ENCODE measurements around the gene PDHX. TPM values are rescaled to one million over a fixed set of nuclear protein-coding genes. Genes with fewer than 3 reads are reported as not detected.

PDHX gene
- total and polyA plus RNA-seq, 10 of the 15 experiments (the other 5 are each of a cell fraction or from before 2014, with no cell fraction given) = 14.5 to 41.9 (median 28.0) TPM

GRCh38 chr11:34970033-34970432 is 53.6 kb downstream of the PDHX start:
- Histone ChIP-seq H3K4me1 (ENCODE audit: control insufficient read depth, insufficient read depth, low read length) (no peaks in the 10 kb centered on the region), H2AFZ (ENCODE audit: control insufficient read depth, low read depth, low read length) (no peak overlapping the region), H3K9ac (ENCODE audit: control insufficient read depth, insufficient read depth, low read length) (no peak overlapping the region), H4K20me1 (ENCODE audit: control insufficient read depth, insufficient read depth) (no peaks in the 10 kb centered on the region), H3K36me3 (ENCODE audit: control insufficient read depth in 2 of 2, insufficient read depth in 2 of 2, low read length in 1 of 2) (peaks cover 0 to 13% of the 10 kb centered on the region in 2 experiments; a peak in 2 of 4 replicates), H3K4me3 (no peak overlapping the region), H3K27ac (ENCODE audit: control insufficient read depth, insufficient read depth) (no peak overlapping the region), H3K79me2 (ENCODE audit: control insufficient read depth, insufficient read depth, low read length) (no peaks in the 10 kb centered on the region), H3K27me3 (replicated peaks in 1 of 2; ENCODE audit: control insufficient read depth in 2 of 2, insufficient read depth in 2 of 2, low read length in 1 of 2) (no peaks in the 10 kb centered on the region), H3K9me3 (replicated peaks; ENCODE audit: control insufficient read depth, insufficient read depth, low read length) (no peaks in the 10 kb centered on the region; the same call in 2 of the 3 replicates), H3K4me2 (ENCODE audit: control insufficient read depth, insufficient read depth) (no peak overlapping the region)
- ChIA-PET SMC1A (ENCODE audit: uncharacterized antibody, unreplicated experiment) (interaction anchor here (0.7 to 1.6 kb wide), 5 partner anchors 12 to 1192 kb away, joined by 3 read pairs; no protein-coding TSS in a partner anchor), RAD21 (ENCODE audit: unreplicated experiment) (no interaction called here), CTCF (interaction anchor here (0.8 to 1.4 kb wide), 3 partner anchors 15 to 423 kb away, joined by 3 to 4 read pairs (median 3); no protein-coding TSS in a partner anchor), POLR2A (no interaction called here)
- in situ Hi-C loops (cut with MboI) (no loop called here), intact Hi-C loops (cut with micrococcal nuclease; ENCODE audit: unreplicated experiment) (no loop called here)
- FAIRE-seq (no peak), DNase-seq (ENCODE audit: low read depth, low spot score) (no peak), ATAC-seq (no peak)
- no TSS peak for BruUV-seq (replicated peaks)
- TF ChIP-seq, protein P1, sequence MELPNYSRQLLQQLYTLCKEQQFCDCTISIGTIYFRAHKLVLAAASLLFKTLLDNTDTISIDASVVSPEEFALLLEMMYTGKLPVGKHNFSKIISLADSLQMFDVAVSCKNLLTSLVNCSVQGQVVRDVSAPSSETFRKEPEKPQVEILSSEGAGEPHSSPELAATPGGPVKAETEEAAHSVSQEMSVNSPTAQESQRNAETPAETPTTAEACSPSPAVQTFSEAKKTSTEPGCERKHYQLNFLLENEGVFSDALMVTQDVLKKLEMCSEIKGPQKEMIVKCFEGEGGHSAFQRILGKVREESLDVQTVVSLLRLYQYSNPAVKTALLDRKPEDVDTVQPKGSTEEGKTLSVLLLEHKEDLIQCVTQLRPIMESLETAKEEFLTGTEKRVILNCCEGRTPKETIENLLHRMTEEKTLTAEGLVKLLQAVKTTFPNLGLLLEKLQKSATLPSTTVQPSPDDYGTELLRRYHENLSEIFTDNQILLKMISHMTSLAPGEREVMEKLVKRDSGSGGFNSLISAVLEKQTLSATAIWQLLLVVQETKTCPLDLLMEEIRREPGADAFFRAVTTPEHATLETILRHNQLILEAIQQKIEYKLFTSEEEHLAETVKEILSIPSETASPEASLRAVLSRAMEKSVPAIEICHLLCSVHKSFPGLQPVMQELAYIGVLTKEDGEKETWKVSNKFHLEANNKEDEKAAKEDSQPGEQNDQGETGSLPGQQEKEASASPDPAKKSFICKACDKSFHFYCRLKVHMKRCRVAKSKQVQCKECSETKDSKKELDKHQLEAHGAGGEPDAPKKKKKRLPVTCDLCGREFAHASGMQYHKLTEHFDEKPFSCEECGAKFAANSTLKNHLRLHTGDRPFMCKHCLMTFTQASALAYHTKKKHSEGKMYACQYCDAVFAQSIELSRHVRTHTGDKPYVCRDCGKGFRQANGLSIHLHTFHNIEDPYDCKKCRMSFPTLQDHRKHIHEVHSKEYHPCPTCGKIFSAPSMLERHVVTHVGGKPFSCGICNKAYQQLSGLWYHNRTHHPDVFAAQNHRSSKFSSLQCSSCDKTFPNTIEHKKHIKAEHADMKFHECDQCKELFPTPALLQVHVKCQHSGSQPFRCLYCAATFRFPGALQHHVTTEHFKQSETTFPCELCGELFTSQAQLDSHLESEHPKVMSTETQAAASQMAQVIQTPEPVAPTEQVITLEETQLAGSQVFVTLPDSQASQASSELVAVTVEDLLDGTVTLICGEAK (IDR thresholded peaks at IDR 0.05; ENCODE audit: borderline replicate concordance) = no peak
- no peak for TF ChIP-seq CHD1 (IDR thresholded peaks at IDR 0.05; ENCODE audit: low read depth, low read length)
- no peak for TF ChIP-seq SMARCA5 (IDR thresholded peaks at IDR 0.05)
- TF ChIP-seq SIN3A (IDR thresholded peaks at IDR 0.05; ENCODE audit: low read depth, low read length) = no peak
- no peak for TF ChIP-seq IKZF1 (conservative IDR thresholded peaks at IDR 0.05)
- TF ChIP-seq, protein P2, sequence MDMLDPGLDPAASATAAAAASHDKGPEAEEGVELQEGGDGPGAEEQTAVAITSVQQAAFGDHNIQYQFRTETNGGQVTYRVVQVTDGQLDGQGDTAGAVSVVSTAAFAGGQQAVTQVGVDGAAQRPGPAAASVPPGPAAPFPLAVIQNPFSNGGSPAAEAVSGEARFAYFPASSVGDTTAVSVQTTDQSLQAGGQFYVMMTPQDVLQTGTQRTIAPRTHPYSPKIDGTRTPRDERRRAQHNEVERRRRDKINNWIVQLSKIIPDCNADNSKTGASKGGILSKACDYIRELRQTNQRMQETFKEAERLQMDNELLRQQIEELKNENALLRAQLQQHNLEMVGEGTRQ (IDR thresholded peaks at IDR 0.05; ENCODE audit: borderline replicate concordance, low read depth, low read length) = no peak
- TF ChIP-seq RBBP5 (conservative IDR thresholded peaks at IDR 0.05) = no peak
- no peak for TF ChIP-seq ZNF217 (IDR thresholded peaks at IDR 0.05)
- WGBS (ENCODE audit: insufficient coverage, insufficient replicate concordance, low lambda C conversion rate, missing lambda C conversion rate) = 100% methylated on average over 3 of the region's 3 CpGs

Data from GM12878 (cell line).